Fibroblast of pulmonary artery (primary cell): ENCODE results near the gene APP.

Experiments used
- DNase-seq: peaks from one replicate; pipeline ENCODE4 v3.0.0-alpha.2; 2010; ENCODE audit warnings: low read depth
- H3K4me3 ChIP-seq: replicated peaks from 2 replicates; pipeline ENCODE4 v1.5.1; 2011; ENCODE audit warnings: low read depth, mild to moderate bottlenecking, control low read depth, low read length, moderate library complexity
- TF ChIP-seq, protein P1 (sequence below): IDR thresholded peaks from 2 replicates; pipeline ENCODE4 v1.5.1; 2011; ENCODE audit warnings: mild to moderate bottlenecking, control low read depth, low read length, inconsistent platforms; ENCODE audit errors: missing control alignments

APP gene

DNA sequence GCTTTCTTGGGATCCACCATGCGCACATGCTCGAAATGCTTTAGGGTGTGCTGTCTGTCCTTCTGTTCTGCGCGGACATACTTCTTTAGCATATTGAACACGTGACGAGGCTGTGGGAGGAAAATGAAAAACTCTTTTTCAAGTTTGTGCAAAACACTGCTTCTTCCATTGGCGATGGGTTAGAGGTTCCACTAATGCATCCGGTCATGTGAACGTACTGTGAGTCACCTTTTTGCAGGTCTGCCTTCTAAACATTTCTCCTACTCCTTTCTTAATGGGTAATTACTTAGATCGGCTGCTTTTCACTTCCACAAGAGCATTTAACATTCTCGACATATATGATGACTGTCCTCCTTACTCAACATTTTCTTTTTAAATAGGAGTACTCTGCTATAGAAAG, 214.9 kb downstream of the APP start:
- no peak for DNase-seq
- no peak overlapping the region for H3K4me3 ChIP-seq
- TF ChIP-seq, protein P1, sequence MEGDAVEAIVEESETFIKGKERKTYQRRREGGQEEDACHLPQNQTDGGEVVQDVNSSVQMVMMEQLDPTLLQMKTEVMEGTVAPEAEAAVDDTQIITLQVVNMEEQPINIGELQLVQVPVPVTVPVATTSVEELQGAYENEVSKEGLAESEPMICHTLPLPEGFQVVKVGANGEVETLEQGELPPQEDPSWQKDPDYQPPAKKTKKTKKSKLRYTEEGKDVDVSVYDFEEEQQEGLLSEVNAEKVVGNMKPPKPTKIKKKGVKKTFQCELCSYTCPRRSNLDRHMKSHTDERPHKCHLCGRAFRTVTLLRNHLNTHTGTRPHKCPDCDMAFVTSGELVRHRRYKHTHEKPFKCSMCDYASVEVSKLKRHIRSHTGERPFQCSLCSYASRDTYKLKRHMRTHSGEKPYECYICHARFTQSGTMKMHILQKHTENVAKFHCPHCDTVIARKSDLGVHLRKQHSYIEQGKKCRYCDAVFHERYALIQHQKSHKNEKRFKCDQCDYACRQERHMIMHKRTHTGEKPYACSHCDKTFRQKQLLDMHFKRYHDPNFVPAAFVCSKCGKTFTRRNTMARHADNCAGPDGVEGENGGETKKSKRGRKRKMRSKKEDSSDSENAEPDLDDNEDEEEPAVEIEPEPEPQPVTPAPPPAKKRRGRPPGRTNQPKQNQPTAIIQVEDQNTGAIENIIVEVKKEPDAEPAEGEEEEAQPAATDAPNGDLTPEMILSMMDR = no peak

- H3K4me3 ChIP-seq = no peak overlapping the region
- no peak for DNase-seq
- TF ChIP-seq, protein P1 = no peak
These were observed 216.9 kb downstream of the APP start for GRCh38 chr21:25953659-25954058.

- no peak overlapping the region for H3K4me3 ChIP-seq
- TF ChIP-seq, protein P1 = no peak
- DNase-seq = no peak
These were observed 217.4 kb downstream of the APP start for GRCh38 chr21:25953196-25953595.

GRCh38 chr21:25952306-25952705, 218.3 kb downstream of the APP start:
- no peak for DNase-seq
- TF ChIP-seq, protein P1 = no peak
- H3K4me3 ChIP-seq = no peak overlapping the region

GRCh38 chr21:25949701-25950100, 220.9 kb downstream of the APP start:
- no peak for DNase-seq
- TF ChIP-seq, protein P1 = no peak
- H3K4me3 ChIP-seq = no peak overlapping the region

GRCh38 chr21:25944672-25945213, 225.8 kb downstream of the APP start:
- H3K4me3 ChIP-seq = no peak overlapping the region
- no peak for DNase-seq
- TF ChIP-seq, protein P1 = no peak

DNA sequence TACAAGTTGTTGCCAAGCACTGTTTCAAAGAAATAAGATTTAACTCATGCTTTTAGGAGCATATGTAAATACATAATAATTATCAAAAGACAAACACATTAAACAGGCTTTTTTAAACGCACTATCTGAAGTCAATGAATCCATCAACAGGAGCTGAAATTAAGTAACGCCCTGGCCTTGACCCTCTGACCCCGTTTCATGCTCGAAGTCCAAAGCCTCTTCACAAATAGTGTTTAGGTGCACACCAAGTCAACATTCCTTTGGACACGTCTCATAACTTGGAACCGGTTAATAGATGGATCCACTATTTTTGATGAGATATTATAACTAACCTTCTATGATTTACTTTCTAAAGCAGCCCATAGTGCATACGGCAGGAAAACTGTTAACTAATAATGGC, 226.5 kb downstream of the APP start:
- TF ChIP-seq, protein P1 = no peak
- H3K4me3 ChIP-seq = no peak overlapping the region
- DNase-seq = no peak
